Measurements from ENCODE around the gene ANGPTL1.

ANGPTL1 gene

GRCh38 chr1:178874966-178875365 lies 4.1 kb upstream of the ANGPTL1 start:
- Histone ChIP-seq H3K4me1 (ENCODE audit: low read depth, poor library complexity, severe bottlenecking) (no peaks in the 10 kb centered on the region), H3K9ac (no peak overlapping the region), H3K27me3 (ENCODE audit: insufficient read depth, low read depth) (no peaks in the 10 kb centered on the region), H3K4me2 (no peak overlapping the region), H2AFZ (ENCODE audit: low read depth) (no peak overlapping the region), H3K36me3 (ENCODE audit: insufficient read depth) (no peaks in the 10 kb centered on the region), H3K4me3 (IDR thresholded peaks at IDR 0.05; ENCODE audit: insufficient read depth, low read depth, low read length) (no peak overlapping the region), H4K20me1 (ENCODE audit: insufficient read depth) (no peaks in the 10 kb centered on the region), H3K27ac (no peak overlapping the region), H3K79me2 (ENCODE audit: insufficient read depth, low read depth) (no peaks in the 10 kb centered on the region)
- TF ChIP-seq, protein P1, sequence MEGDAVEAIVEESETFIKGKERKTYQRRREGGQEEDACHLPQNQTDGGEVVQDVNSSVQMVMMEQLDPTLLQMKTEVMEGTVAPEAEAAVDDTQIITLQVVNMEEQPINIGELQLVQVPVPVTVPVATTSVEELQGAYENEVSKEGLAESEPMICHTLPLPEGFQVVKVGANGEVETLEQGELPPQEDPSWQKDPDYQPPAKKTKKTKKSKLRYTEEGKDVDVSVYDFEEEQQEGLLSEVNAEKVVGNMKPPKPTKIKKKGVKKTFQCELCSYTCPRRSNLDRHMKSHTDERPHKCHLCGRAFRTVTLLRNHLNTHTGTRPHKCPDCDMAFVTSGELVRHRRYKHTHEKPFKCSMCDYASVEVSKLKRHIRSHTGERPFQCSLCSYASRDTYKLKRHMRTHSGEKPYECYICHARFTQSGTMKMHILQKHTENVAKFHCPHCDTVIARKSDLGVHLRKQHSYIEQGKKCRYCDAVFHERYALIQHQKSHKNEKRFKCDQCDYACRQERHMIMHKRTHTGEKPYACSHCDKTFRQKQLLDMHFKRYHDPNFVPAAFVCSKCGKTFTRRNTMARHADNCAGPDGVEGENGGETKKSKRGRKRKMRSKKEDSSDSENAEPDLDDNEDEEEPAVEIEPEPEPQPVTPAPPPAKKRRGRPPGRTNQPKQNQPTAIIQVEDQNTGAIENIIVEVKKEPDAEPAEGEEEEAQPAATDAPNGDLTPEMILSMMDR (conservative IDR thresholded peaks at IDR 0.05; ENCODE audit: low read depth, low read length), result no peak

DNA sequence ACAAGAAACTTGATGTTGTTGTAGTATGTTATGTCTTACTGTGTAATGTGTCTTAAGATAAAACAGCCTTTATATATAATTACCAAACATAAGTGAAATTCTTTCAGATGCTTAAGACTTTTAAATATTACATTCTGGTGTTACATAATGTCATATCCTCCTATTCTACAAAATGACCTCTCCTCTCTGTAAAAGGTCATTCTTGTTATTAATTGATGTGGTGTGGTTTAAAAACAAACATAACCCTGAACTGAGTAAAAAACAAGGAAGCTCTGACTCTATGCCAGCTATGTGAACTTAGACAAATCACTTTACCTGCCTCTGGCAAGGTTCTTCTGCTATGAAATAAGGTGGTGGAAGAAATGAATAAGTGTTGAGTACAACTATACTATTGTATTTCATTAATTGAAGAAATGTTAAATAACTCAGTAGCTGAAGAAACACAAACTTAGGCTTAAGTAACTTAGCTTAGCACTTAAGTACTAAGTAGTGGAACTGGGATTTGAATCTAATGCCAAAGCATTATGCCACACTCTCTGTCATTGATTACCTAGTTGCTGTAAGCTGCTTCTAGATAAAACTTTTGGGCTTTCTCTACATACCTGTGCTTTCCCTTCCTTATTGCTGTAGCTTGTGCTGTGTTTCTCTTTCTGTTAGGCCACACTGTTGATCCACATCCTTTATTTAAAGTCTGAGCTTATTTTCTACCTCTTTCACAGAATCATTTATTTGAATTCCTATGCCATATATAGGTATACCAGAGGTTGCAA lies 859 bp upstream of the ANGPTL1 start:
- Histone ChIP-seq H3K36me3 (ENCODE audit: insufficient read depth) (no peaks in the 10 kb centered on the region), H4K20me1 (ENCODE audit: insufficient read depth) (no peaks in the 10 kb centered on the region), H3K4me2 (no peak overlapping the region), H3K4me3 (IDR thresholded peaks at IDR 0.05; ENCODE audit: insufficient read depth, low read depth, low read length) (no peak overlapping the region), H3K4me1 (ENCODE audit: low read depth, poor library complexity, severe bottlenecking) (no peaks in the 10 kb centered on the region), H2AFZ (ENCODE audit: low read depth) (no peak overlapping the region), H3K27me3 (ENCODE audit: insufficient read depth, low read depth) (no peaks in the 10 kb centered on the region), H3K9ac (no peak overlapping the region), H3K79me2 (ENCODE audit: insufficient read depth, low read depth) (no peaks in the 10 kb centered on the region), H3K27ac (no peak overlapping the region)
- TF ChIP-seq, protein P1 (conservative IDR thresholded peaks at IDR 0.05; ENCODE audit: low read depth, low read length), result no peak

- no peaks in the 10 kb centered on the region for H3K27me3 ChIP-seq (ENCODE audit: insufficient read depth, low read depth)
- no peak overlapping the region for H3K9ac ChIP-seq
- no peak overlapping the region for H2AFZ ChIP-seq (ENCODE audit: low read depth)
- no peaks in the 10 kb centered on the region for H4K20me1 ChIP-seq (ENCODE audit: insufficient read depth)
- H3K4me3 ChIP-seq (IDR thresholded peaks at IDR 0.05; ENCODE audit: insufficient read depth, low read depth, low read length), result no peak overlapping the region
- no peaks in the 10 kb centered on the region for H3K36me3 ChIP-seq (ENCODE audit: insufficient read depth)
- TF ChIP-seq, protein P1 (conservative IDR thresholded peaks at IDR 0.05; ENCODE audit: low read depth, low read length), result no peak
- no peaks in the 10 kb centered on the region for H3K79me2 ChIP-seq (ENCODE audit: insufficient read depth, low read depth)
- no peak overlapping the region for H3K27ac ChIP-seq
- H3K4me1 ChIP-seq (ENCODE audit: low read depth, poor library complexity, severe bottlenecking), result no peaks in the 10 kb centered on the region
- H3K4me2 ChIP-seq, result no peak overlapping the region
Measured at GRCh38 chr1:178870221-178870620, 656 bp downstream of the ANGPTL1 start.

DNA sequence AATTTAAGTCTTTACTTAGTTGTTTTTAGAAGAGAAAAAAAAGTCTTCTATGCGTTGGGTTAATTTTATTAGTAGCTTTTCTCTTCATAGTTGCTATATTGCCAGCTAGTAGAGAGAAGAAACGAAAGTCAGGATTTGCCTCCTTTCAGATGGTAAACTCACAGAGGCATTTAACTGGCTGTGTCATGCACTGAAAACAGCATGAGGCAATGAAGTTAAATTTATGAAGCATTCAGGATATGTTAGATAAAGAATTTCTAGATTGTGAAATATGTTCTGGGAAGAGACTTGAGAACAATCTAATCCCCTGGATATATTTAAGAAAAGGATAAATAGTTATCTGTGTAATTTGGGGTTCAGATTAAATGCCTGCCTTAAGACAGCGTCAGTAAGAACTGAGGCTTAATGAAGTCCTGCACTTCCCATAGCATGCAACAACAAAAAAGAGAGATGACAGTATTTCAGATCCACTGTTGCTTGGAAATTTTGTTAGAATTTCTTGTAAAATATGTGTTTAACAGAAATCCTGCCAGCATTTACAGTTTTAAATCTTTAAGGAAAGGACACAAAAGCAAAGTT lies 1.7 kb downstream of the ANGPTL1 start:
- Histone ChIP-seq H3K27ac (no peak overlapping the region), H3K79me2 (ENCODE audit: insufficient read depth, low read depth) (no peaks in the 10 kb centered on the region), H3K36me3 (ENCODE audit: insufficient read depth) (no peaks in the 10 kb centered on the region), H3K27me3 (ENCODE audit: insufficient read depth, low read depth) (no peaks in the 10 kb centered on the region), H3K4me3 (IDR thresholded peaks at IDR 0.05; ENCODE audit: insufficient read depth, low read depth, low read length) (no peak overlapping the region), H4K20me1 (ENCODE audit: insufficient read depth) (no peaks in the 10 kb centered on the region), H3K9ac (no peak overlapping the region), H3K4me2 (no peak overlapping the region), H2AFZ (ENCODE audit: low read depth) (no peak overlapping the region), H3K4me1 (ENCODE audit: low read depth, poor library complexity, severe bottlenecking) (no peaks in the 10 kb centered on the region)
- TF ChIP-seq, protein P1 (conservative IDR thresholded peaks at IDR 0.05; ENCODE audit: low read depth, low read length), result no peak

Measured in KMS-11 (cell line).